OCI-LY3 (cell line): ENCODE data around the gene DYDC1.

Source experiments
- H2AFZ ChIP-seq: fragments of 200-600, 300-600 bp; shearing (Covaris generic); 2 replicates; pipeline ENCODE4 v1.6.0; 2014; ENCODE audit warnings: antibody characterized with exemption, low read depth, low read length
- H3K27ac ChIP-seq: fragments of 200-600, 300-600 bp; sonication (generic); 2 replicates; pipeline ENCODE4 v1.5.1; 2014; ENCODE audit warnings: mild to moderate bottlenecking, low read length, moderate library complexity, mixed read lengths
- H3K27me3 ChIP-seq: fragments of 200-600, 300-600 bp; sonication (generic); 2 replicates; pipeline ENCODE4 v1.6.1; 2014; ENCODE audit warnings: low read depth, low read length, mixed read lengths
- H3K36me3 ChIP-seq: fragments of 200-600, 300-600 bp; sonication (generic); replicated peaks from 2 replicates; pipeline ENCODE3; 2014; ENCODE audit warnings: low read depth, low read length, mixed read lengths
- H3K4me1 ChIP-seq: fragments of 300-600, 200-600 bp; sonication (generic); 2 replicates; pipeline ENCODE4 v1.6.1; 2014; ENCODE audit warnings: low read length, mixed read lengths
- H3K4me2 ChIP-seq: fragments of 200-600, 300-600 bp; sonication (generic); 2 replicates; pipeline ENCODE4 v1.6.1; 2014; ENCODE audit warnings: low read length, mixed read lengths
- H3K4me3 ChIP-seq: fragments of 300-600, 200-600 bp; sonication (generic); 2 replicates; pipeline ENCODE4 v1.5.1; 2014; ENCODE audit warnings: antibody characterized with exemption, mild to moderate bottlenecking, low read length, moderate library complexity
- H3K79me2 ChIP-seq: fragments of 300-600, 200-600 bp; shearing (Covaris generic); 2 replicates; pipeline ENCODE4 v1.6.1; 2014; ENCODE audit warnings: mild to moderate bottlenecking, low read length, mixed read lengths
- H3K9ac ChIP-seq: fragments of 300-600, 200-600 bp; shearing (Covaris generic); 2 replicates; pipeline ENCODE4 v1.6.0; 2014; ENCODE audit warnings: mild to moderate bottlenecking, low read length, moderate library complexity
- H3K9me3 ChIP-seq: fragments of 200-600, 300-600 bp; shearing (Covaris generic); 2 replicates; pipeline ENCODE4 v1.6.1; 2014; ENCODE audit warnings: low read length, mixed read lengths; ENCODE audit not compliant: insufficient read depth
- H4K20me1 ChIP-seq: fragments of 200-600, 300-600 bp; sonication (generic); 2 replicates; pipeline ENCODE4 v1.6.1; 2016; ENCODE audit warnings: low read length, mixed read lengths; ENCODE audit not compliant: insufficient read depth
- CTCF ChIP-seq: fragments of 200-600, 300-600 bp; sonication (generic); IDR thresholded peaks from 2 replicates; pipeline ENCODE4 v1.5.1; 2014; ENCODE audit warnings: antibody characterized with exemption, low read length, low read depth
- EZH2phosphoT487 ChIP-seq: fragments of 200-600 bp; shearing (Covaris generic); IDR thresholded peaks from 2 replicates; pipeline ENCODE4 v1.6.1; 2018; ENCODE audit warnings: antibody characterized with exemption, mixed run types, low read depth

DYDC1 gene

GRCh38 chr10:80356563-80356988 is at the start of gene DYDC1, which contains the start of gene DYDC2:
DYDC1 (minus strand) TSS chr10:80356755; CDS start chr10:80352601, 4,154 bp downstream.
DYDC2 (plus strand) TSS chr10:80356781; CDS start chr10:80362444, 5,663 bp downstream.
- Histone ChIP-seq H4K20me1 (no peaks in the 10 kb centered on the region), H3K27me3 (no peaks in the 10 kb centered on the region), H3K4me3 (no peak within 1 kb of the TSS), H3K9ac (no peak within 1 kb of the TSS), H2AFZ (no peak within 1 kb of the TSS), H3K4me2 (no peak within 1 kb of the TSS), H3K36me3 (no peaks in the 10 kb centered on the region), H3K27ac (no peak within 1 kb of the TSS), H3K79me2 (no peaks in the 10 kb centered on the region), H3K9me3 (no peaks in the 10 kb centered on the region), H3K4me1 (no peaks in the 10 kb centered on the region)
- TF ChIP-seq CTCF (no peak), EZH2phosphoT487 (no peak)

- Histone ChIP-seq H3K4me2 (no peak overlapping the region), H3K36me3 (no peaks in the 10 kb centered on the region), H3K4me1 (no peaks in the 10 kb centered on the region), H3K4me3 (no peak overlapping the region), H4K20me1 (no peaks in the 10 kb centered on the region), H3K27me3 (no peaks in the 10 kb centered on the region), H3K9me3 (no peaks in the 10 kb centered on the region), H2AFZ (no peak overlapping the region), H3K9ac (no peak overlapping the region), H3K27ac (no peak overlapping the region), H3K79me2 (no peaks in the 10 kb centered on the region)
- no peak for TF ChIP-seq EZH2phosphoT487
- no peak for TF ChIP-seq CTCF
Observed at GRCh38 chr10:80406204-80406603, 49.6 kb upstream of the DYDC1 start.

- no peaks in the 10 kb centered on the region for H3K27me3 ChIP-seq
- no peaks in the 10 kb centered on the region for H3K4me1 ChIP-seq
- H3K79me2 ChIP-seq = no peaks in the 10 kb centered on the region
- no peaks in the 10 kb centered on the region for H3K36me3 ChIP-seq
- no peak overlapping the region for H3K27ac ChIP-seq
- TF ChIP-seq CTCF (no peak), EZH2phosphoT487 (no peak)
- H4K20me1 ChIP-seq = no peaks in the 10 kb centered on the region
- H3K4me2 ChIP-seq = no peak overlapping the region
- H3K9me3 ChIP-seq = no peaks in the 10 kb centered on the region
- H3K9ac ChIP-seq = no peak overlapping the region
- no peak overlapping the region for H2AFZ ChIP-seq
- no peak overlapping the region for H3K4me3 ChIP-seq
Observed at GRCh38 chr10:80405626-80406025, 49.1 kb upstream of the DYDC1 start.

- H2AFZ ChIP-seq = no peak overlapping the region
- H3K4me1 ChIP-seq = no peaks in the 10 kb centered on the region
- no peaks in the 10 kb centered on the region for H3K79me2 ChIP-seq
- TF ChIP-seq CTCF (no peak), EZH2phosphoT487 (no peak)
- no peaks in the 10 kb centered on the region for H3K36me3 ChIP-seq
- H3K27ac ChIP-seq = no peak overlapping the region
- H3K9ac ChIP-seq = no peak overlapping the region
- H4K20me1 ChIP-seq = no peaks in the 10 kb centered on the region
- H3K9me3 ChIP-seq = no peaks in the 10 kb centered on the region
- H3K4me3 ChIP-seq = no peak overlapping the region
- no peaks in the 10 kb centered on the region for H3K27me3 ChIP-seq
- H3K4me2 ChIP-seq = no peak overlapping the region
Observed at GRCh38 chr10:80405035-80405434, 48.5 kb upstream of the DYDC1 start.
